ENCODE measurements around the gene EIF2B5.
"Not testable (repeated sequence)": the region's sequence is repeated elsewhere in the genome, so short reads cannot be mapped to it uniquely, and the experiment has no call there.

EIF2B5 gene

GRCh38 chr3:184154885-184155643 lies 19.9 kb downstream of the EIF2B5 start, which contains the start of gene DVL3:
Gene DVL3 (plus strand): TSS chr3:184155377. CDS start chr3:184155636, 259 bp downstream.
- no peaks in the 10 kb centered on the region for H3K27me3 Mint-ChIP-seq
- ATAC-seq (replicated peaks; ENCODE audit: extremely low read depth, poor library complexity, severe bottlenecking) = peak; percentile 67
- H3K9me3 Mint-ChIP-seq = no peaks in the 10 kb centered on the region
- peaks cover 1% of the 10 kb centered on the region for H3K36me3 Mint-ChIP-seq (ENCODE audit: insufficient read depth)
- no peak for DNase-seq (ENCODE audit: low spot score in 2 of 2)
- peaks cover 30% of the 10 kb centered on the region for H3K4me1 Mint-ChIP-seq
- H3K4me3 Mint-ChIP-seq = peak within 1 kb of the TSS; percentile 96
- H3K27ac Mint-ChIP-seq (ENCODE audit: low read depth) = peak within 1 kb of the TSS; percentile 87

- H3K27me3 Mint-ChIP-seq = no peaks in the 10 kb centered on the region
- no peak for DNase-seq (ENCODE audit: low spot score in 2 of 2)
- peaks cover 36% of the 10 kb centered on the region for H3K4me1 Mint-ChIP-seq
Measured at GRCh38 chr3:184155644-184156521, 20.7 kb downstream of the EIF2B5 start.

DNA sequence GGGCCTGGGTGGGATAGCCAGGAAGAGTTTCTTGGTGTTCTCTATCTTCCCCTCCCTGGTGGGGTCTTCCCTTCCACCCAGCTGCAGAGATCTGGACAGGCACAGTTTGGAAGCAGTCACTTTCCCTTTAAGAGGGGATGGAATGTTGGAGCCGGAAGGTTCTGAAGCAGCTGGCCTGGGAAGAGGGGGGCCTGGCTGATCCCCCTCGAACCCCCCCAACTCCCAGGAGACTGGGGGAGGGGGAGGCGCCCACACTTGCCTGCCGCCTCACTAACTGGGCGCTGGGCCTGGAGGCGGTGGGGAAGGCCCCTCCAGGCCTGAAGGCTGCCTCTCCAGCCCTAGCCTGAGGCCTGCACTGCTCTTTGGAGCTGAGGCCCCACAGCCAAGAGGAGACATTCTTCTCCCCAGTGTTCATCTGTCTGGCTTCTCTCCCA lies 21.4 kb downstream of the EIF2B5 start:
- ATAC-seq (replicated peaks; ENCODE audit: extremely low read depth, poor library complexity, severe bottlenecking) (no peak), DNase-seq (ENCODE audit: low spot score in 2 of 2) (no peak)
- peak overlapping the region; percentile 87 for H3K27ac Mint-ChIP-seq (ENCODE audit: low read depth)
- peak overlapping the region; percentile 96 for H3K4me3 Mint-ChIP-seq
- no peaks in the 10 kb centered on the region for H3K9me3 Mint-ChIP-seq
- H3K27me3 Mint-ChIP-seq = no peaks in the 10 kb centered on the region
- H3K4me1 Mint-ChIP-seq = peaks cover 39% of the 10 kb centered on the region
- peaks cover 6% of the 10 kb centered on the region for H3K36me3 Mint-ChIP-seq (ENCODE audit: insufficient read depth)

More at GRCh38 chr3:184155644-184156521, 20.7 kb downstream of the EIF2B5 start:
- peak overlapping the region; percentile 96 for H3K4me3 Mint-ChIP-seq
- H3K27ac Mint-ChIP-seq (ENCODE audit: low read depth) = peak overlapping the region; percentile 87
- H3K36me3 Mint-ChIP-seq (ENCODE audit: insufficient read depth) = peaks cover 2% of the 10 kb centered on the region
- peak; percentile 57 for ATAC-seq (replicated peaks; ENCODE audit: extremely low read depth, poor library complexity, severe bottlenecking)
- no peaks in the 10 kb centered on the region for H3K9me3 Mint-ChIP-seq

DNA sequence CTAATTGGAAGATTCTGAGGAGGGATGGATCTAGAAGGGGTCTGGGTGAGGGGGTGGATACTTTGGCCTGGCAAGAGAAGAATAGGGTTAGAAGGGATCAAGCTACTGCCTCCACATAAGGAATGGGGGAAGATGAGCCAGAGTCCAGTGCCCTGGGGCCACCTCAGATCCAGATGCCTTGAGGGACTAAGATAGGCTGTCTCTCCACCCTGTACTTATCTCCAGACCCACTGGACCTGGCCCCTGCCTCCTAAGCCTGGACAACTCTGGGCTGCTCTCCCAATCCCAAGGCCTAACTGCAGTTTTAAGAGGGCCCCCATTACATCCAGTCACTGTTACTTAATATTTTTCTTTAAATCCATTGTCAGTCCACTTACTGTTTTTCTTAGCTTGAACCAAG lies 22.0 kb downstream of the EIF2B5 start:
- Mint-ChIP-seq H3K27ac (ENCODE audit: low read depth) (peak overlapping the region; percentile 87), H3K36me3 (ENCODE audit: insufficient read depth) (peaks cover 6% of the 10 kb centered on the region), H3K4me3 (peak overlapping the region; percentile 96), H3K4me1 (peaks cover 42% of the 10 kb centered on the region), H3K27me3 (no peaks in the 10 kb centered on the region), H3K9me3 (no peaks in the 10 kb centered on the region)
- DNase-seq (ENCODE audit: low spot score in 2 of 2) (no peak), ATAC-seq (replicated peaks; ENCODE audit: extremely low read depth, poor library complexity, severe bottlenecking) (no peak)

- DNase-seq (ENCODE audit: low spot score in 2 of 2) = no peak
- no peak overlapping the region for H3K27ac Mint-ChIP-seq (ENCODE audit: low read depth)
Measured at GRCh38 chr3:184158404-184158803, 23.2 kb downstream of the EIF2B5 start.

DNA sequence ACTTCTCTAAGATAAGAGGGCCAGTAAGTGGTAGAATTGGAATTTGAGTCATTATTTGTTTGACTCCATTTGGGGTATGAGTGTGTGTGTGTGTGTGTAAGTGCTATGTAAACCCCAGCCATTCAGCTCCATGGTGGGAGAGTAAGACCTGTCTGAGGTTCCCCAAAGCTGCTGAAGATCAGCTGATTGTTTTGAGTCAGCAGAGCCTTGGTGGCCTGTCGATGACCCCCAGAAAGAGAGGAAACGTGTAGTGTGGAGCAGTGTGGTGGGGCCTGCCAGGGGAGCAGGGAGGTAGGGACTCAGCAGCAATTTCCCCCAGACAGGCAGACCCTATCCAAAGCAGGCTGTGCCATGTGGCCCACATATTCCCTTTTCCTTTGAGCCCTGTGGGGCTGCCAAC lies 25.3 kb downstream of the EIF2B5 start:
- peaks cover 9% of the 10 kb centered on the region for H3K36me3 Mint-ChIP-seq (ENCODE audit: insufficient read depth)
- DNase-seq (ENCODE audit: low spot score in 2 of 2) = no peak
- H3K4me1 Mint-ChIP-seq = peaks cover 47% of the 10 kb centered on the region
- H3K9me3 Mint-ChIP-seq = no peaks in the 10 kb centered on the region
- H3K27ac Mint-ChIP-seq (ENCODE audit: low read depth) = no peak overlapping the region
- H3K4me3 Mint-ChIP-seq = no peak overlapping the region
- no peaks in the 10 kb centered on the region for H3K27me3 Mint-ChIP-seq
- ATAC-seq (replicated peaks; ENCODE audit: extremely low read depth, poor library complexity, severe bottlenecking) = no peak

More at GRCh38 chr3:184158404-184158803, 23.2 kb downstream of the EIF2B5 start:
- no peak for ATAC-seq (replicated peaks; ENCODE audit: extremely low read depth, poor library complexity, severe bottlenecking)
- no peak overlapping the region for H3K4me3 Mint-ChIP-seq
- peaks cover 9% of the 10 kb centered on the region for H3K36me3 Mint-ChIP-seq (ENCODE audit: insufficient read depth)
- no peaks in the 10 kb centered on the region for H3K27me3 Mint-ChIP-seq
- H3K4me1 Mint-ChIP-seq = peaks cover 47% of the 10 kb centered on the region
- H3K9me3 Mint-ChIP-seq = no peaks in the 10 kb centered on the region

DNA sequence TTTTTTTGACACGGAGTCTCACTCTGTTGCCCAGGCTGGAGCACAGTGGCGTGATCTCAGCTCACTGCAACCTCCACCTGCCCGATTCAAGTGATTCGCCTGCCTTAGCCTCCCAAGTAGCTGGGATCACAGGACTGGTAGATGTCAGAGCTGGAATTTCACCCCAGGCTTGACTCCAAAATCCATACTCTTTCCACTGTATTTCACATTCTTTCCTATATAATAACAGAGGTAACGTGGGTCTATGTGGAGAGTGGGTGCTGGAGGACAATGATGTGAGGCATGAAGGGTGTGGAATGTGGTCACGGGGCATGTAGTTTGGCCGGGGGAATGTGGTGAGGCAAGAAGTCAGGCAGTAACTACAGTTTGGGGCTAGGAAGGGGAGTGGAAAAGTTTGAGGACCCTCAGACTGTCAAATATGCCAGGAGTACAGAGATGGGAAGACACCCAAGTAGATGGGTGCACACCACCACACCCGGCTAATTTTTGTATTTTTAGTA lies 27.5 kb downstream of the EIF2B5 start:
- peaks cover 12% of the 10 kb centered on the region for H3K36me3 Mint-ChIP-seq (ENCODE audit: insufficient read depth)
- DNase-seq (ENCODE audit: low spot score in 2 of 2); H3K27ac Mint-ChIP-seq (ENCODE audit: low read depth); H3K4me3 Mint-ChIP-seq; H3K27me3 Mint-ChIP-seq; H3K9me3 Mint-ChIP-seq; ATAC-seq (replicated peaks; ENCODE audit: extremely low read depth, poor library complexity, severe bottlenecking): not testable (repeated sequence)
- H3K4me1 Mint-ChIP-seq = peaks cover 28% of the 10 kb centered on the region

- Mint-ChIP-seq H3K9me3 (no peaks in the 10 kb centered on the region), H3K36me3 (ENCODE audit: insufficient read depth) (peaks cover 14% of the 10 kb centered on the region), H3K27me3 (no peaks in the 10 kb centered on the region), H3K4me3 (no peak overlapping the region), H3K4me1 (peaks cover 18% of the 10 kb centered on the region), H3K27ac (ENCODE audit: low read depth) (no peak overlapping the region)
- ATAC-seq (replicated peaks; ENCODE audit: extremely low read depth, poor library complexity, severe bottlenecking) (no peak), DNase-seq (ENCODE audit: low spot score in 2 of 2) (no peak)
Measured at GRCh38 chr3:184164648-184165330, 29.6 kb downstream of the EIF2B5 start.

DNA sequence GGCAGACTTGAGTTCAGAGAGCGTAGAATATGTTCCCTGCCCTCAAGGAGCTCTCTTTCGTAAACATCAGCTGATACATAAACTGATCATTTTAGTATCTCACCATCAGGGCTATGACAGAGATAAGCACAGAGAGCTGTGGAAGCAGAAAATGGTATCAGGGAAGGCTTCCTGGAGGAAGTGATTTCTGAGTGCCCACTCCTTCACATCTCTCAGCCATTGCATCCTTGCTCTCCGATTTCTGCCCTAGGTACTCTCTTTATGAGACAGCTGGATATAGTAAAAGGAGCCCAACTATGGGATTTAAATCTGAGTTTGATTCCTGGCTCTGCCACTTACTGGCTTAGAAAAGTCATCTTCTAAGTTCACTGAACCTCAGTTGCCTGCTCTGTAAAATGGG lies 30.4 kb downstream of the EIF2B5 start:
- H3K9me3 Mint-ChIP-seq = no peaks in the 10 kb centered on the region
- no peak overlapping the region for H3K4me3 Mint-ChIP-seq
- H3K36me3 Mint-ChIP-seq (ENCODE audit: insufficient read depth) = peaks cover 13% of the 10 kb centered on the region
- no peak for ATAC-seq (replicated peaks; ENCODE audit: extremely low read depth, poor library complexity, severe bottlenecking)
- H3K27ac Mint-ChIP-seq (ENCODE audit: low read depth) = no peak overlapping the region
- DNase-seq (ENCODE audit: low spot score in 2 of 2) = no peak
- H3K4me1 Mint-ChIP-seq = peaks cover 13% of the 10 kb centered on the region
- no peaks in the 10 kb centered on the region for H3K27me3 Mint-ChIP-seq

- DNase-seq (ENCODE audit: low spot score in 2 of 2) = no peak
- Mint-ChIP-seq H3K27me3 (no peaks in the 10 kb centered on the region), H3K36me3 (ENCODE audit: insufficient read depth) (peaks cover 9% of the 10 kb centered on the region), H3K4me3 (no peak overlapping the region), H3K4me1 (peaks cover 7% of the 10 kb centered on the region), H3K27ac (ENCODE audit: low read depth) (no peak overlapping the region), H3K9me3 (no peaks in the 10 kb centered on the region)
- ATAC-seq (replicated peaks; ENCODE audit: extremely low read depth, poor library complexity, severe bottlenecking) = no peak
Measured at GRCh38 chr3:184166671-184167070, 31.5 kb downstream of the EIF2B5 start.

- H3K36me3 Mint-ChIP-seq (ENCODE audit: insufficient read depth) = peaks cover 5% of the 10 kb centered on the region
- ATAC-seq (replicated peaks; ENCODE audit: extremely low read depth, poor library complexity, severe bottlenecking) = no peak
- H3K27ac Mint-ChIP-seq (ENCODE audit: low read depth) = no peak overlapping the region
- no peaks in the 10 kb centered on the region for H3K27me3 Mint-ChIP-seq
- H3K4me3 Mint-ChIP-seq = no peak overlapping the region
- DNase-seq (ENCODE audit: low spot score in 2 of 2) = no peak
- H3K4me1 Mint-ChIP-seq = peaks cover 1% of the 10 kb centered on the region
- H3K9me3 Mint-ChIP-seq = no peaks in the 10 kb centered on the region
Measured at GRCh38 chr3:184167786-184168185, 32.6 kb downstream of the EIF2B5 start.
